DMS114 treated with DMSO at 0.1 percent for 48 hours (cell line): ENCODE results near the gene LPAR3.
"Not testable (repeated sequence)": the region's sequence is repeated elsewhere in the genome, so short reads cannot be mapped to it uniquely, and the experiment has no call there.

Source experiments
- DNase-seq: peaks from one replicate; lab custom pipeline; 2025; ENCODE audit not compliant: unreplicated experiment; lab: John Stamatoyannopoulos, UW

Gene LPAR3

GRCh38 chr1:84907095-84907827 lies 14.3 kb upstream of the LPAR3 start:
- no peak for DNase-seq

GRCh38 chr1:84902727-84903126 lies 9.7 kb upstream of the LPAR3 start:
- DNase-seq = not testable (repeated sequence)

GRCh38 chr1:84899969-84900368 lies 7.0 kb upstream of the LPAR3 start:
- DNase-seq = no peak

- DNase-seq = no peak
Measured at GRCh38 chr1:84896279-84896678, 3.3 kb upstream of the LPAR3 start.

GRCh38 chr1:84890566-84890965 lies 2.4 kb downstream of the LPAR3 start:
- DNase-seq = no peak

GRCh38 chr1:84889437-84889836 lies 3.6 kb downstream of the LPAR3 start:
- DNase-seq = no peak

- DNase-seq = no peak
Measured at GRCh38 chr1:84888753-84889152, 4.3 kb downstream of the LPAR3 start.

GRCh38 chr1:84887261-84887934 lies 5.6 kb downstream of the LPAR3 start:
- DNase-seq = no peak

GRCh38 chr1:84885469-84885868 lies 7.5 kb downstream of the LPAR3 start:
- DNase-seq = no peak

- DNase-seq = no peak
Measured at GRCh38 chr1:84884671-84885389, 8.2 kb downstream of the LPAR3 start.

GRCh38 chr1:84883286-84883685 lies 9.7 kb downstream of the LPAR3 start:
- no peak for DNase-seq

- no peak for DNase-seq
Measured at GRCh38 chr1:84877592-84877991, 15.4 kb downstream of the LPAR3 start.

GRCh38 chr1:84876353-84876752 lies 16.7 kb downstream of the LPAR3 start:
- DNase-seq = no peak

- DNase-seq = no peak
Measured at GRCh38 chr1:84873366-84873765, 19.6 kb downstream of the LPAR3 start.

GRCh38 chr1:84872696-84873355 lies 20.2 kb downstream of the LPAR3 start:
- no peak for DNase-seq

GRCh38 chr1:84871181-84871580 lies 21.8 kb downstream of the LPAR3 start:
- DNase-seq = no peak

GRCh38 chr1:84870591-84870990 lies 22.4 kb downstream of the LPAR3 start:
- DNase-seq = no peak

GRCh38 chr1:84869720-84870119 lies 23.3 kb downstream of the LPAR3 start:
- DNase-seq = no peak

GRCh38 chr1:84862810-84863251 lies 30.2 kb downstream of the LPAR3 start:
- no peak for DNase-seq

GRCh38 chr1:84861988-84862644 lies 30.9 kb downstream of the LPAR3 start:
- no peak for DNase-seq

GRCh38 chr1:84861516-84861915 lies 31.5 kb downstream of the LPAR3 start:
- no peak for DNase-seq
